GM23248 (cell line): Measurements from ENCODE around the gene ACTN1.

Experiments
- EZH2 ChIP-seq: fragments of 200-600 bp; sonication (generic); IDR thresholded peaks from 2 replicates; pipeline ENCODE4 v1.6.1; 2018; ENCODE audit warnings: antibody characterized with exemption, mild to moderate bottlenecking; ENCODE audit not compliant: insufficient read depth, poor library complexity, severe bottlenecking
- EZH2phosphoT487 ChIP-seq: fragments of 200-600 bp; sonication (generic); IDR thresholded peaks from 2 replicates; pipeline ENCODE4 v1.6.1; 2018; ENCODE audit warnings: antibody characterized with exemption, moderate library complexity, mild to moderate bottlenecking, low read depth; ENCODE audit not compliant: insufficient read depth

GRCh38 chr14:68975667-68976066 is 3.4 kb downstream of the ACTN1 start:
- no peak for TF ChIP-seq EZH2
- no peak for TF ChIP-seq EZH2phosphoT487
